ENCODE data around the gene RAD18.

DNA sequence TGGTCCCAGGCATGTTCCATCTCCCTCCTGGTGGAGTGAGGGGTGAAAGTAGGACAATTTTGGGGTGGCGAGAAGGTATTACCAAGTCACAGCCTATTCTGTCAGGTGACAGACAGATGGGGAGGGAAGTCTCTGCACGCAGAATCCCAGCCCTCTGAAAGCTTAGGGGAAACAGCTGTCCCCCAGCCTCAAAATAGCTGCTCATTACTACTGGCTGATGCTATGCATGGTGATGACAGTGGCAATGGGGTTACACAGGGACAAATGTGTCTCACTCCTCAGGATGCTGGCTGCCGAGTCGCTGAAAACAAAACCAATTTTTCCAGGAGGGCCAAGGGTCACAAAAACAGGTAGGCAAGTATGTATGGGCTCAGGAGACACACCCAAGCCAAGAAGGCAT, 125.0 kb downstream of the RAD18 start:
- TF ChIP-seq EZH2 (IDR thresholded peaks at IDR 0.05; ENCODE audit: insufficient read depth, low read length): no peak
- TF ChIP-seq, protein P1, sequence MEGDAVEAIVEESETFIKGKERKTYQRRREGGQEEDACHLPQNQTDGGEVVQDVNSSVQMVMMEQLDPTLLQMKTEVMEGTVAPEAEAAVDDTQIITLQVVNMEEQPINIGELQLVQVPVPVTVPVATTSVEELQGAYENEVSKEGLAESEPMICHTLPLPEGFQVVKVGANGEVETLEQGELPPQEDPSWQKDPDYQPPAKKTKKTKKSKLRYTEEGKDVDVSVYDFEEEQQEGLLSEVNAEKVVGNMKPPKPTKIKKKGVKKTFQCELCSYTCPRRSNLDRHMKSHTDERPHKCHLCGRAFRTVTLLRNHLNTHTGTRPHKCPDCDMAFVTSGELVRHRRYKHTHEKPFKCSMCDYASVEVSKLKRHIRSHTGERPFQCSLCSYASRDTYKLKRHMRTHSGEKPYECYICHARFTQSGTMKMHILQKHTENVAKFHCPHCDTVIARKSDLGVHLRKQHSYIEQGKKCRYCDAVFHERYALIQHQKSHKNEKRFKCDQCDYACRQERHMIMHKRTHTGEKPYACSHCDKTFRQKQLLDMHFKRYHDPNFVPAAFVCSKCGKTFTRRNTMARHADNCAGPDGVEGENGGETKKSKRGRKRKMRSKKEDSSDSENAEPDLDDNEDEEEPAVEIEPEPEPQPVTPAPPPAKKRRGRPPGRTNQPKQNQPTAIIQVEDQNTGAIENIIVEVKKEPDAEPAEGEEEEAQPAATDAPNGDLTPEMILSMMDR (IDR thresholded peaks at IDR 0.05; ENCODE audit: insufficient read depth, low read depth, low read length): no peak

Data from astrocyte (in vitro differentiated cells and primary cell).